SJSA1 (cell line): Measurements from ENCODE around the gene MYT1. TPM values are rescaled to one million over a fixed set of nuclear protein-coding genes. Genes with fewer than 3 reads are reported as not detected.

Experiments
- DNase-seq, 2 experiments: peaks; one replicate each; pipeline ENCODE4 v3.0.0-alpha.2; 2015 to 2020; ENCODE audit warnings: low spot score in 2 of 2, low read depth in 1 of 2
- H3K27ac ChIP-seq: fragments of 250-450 bp; sonication (Bioruptor Pico); 2 replicates; pipeline ENCODE4 v1.5.1; 2020; ENCODE audit warnings: mild to moderate bottlenecking, moderate library complexity
- H3K27me3 ChIP-seq: fragments of 250-450 bp; sonication (Bioruptor Pico); replicated peaks from 2 replicates; pipeline ENCODE4 v1.5.1; 2020; ENCODE audit warnings: mild to moderate bottlenecking, moderate library complexity
- H3K36me3 ChIP-seq: fragments of 250-450 bp; sonication (Bioruptor Pico); 2 replicates; pipeline ENCODE4 v1.5.1; 2020; ENCODE audit warnings: mild to moderate bottlenecking
- H3K4me1 ChIP-seq: fragments of 250-450 bp; sonication (Bioruptor Pico); replicated peaks from 2 replicates; pipeline ENCODE4 v1.6.1; 2021; ENCODE audit warnings: mild to moderate bottlenecking
- H3K4me3 ChIP-seq: fragments of 250-450 bp; sonication (Bioruptor Pico); 2 replicates; pipeline ENCODE4 v1.5.1; 2020; ENCODE audit warnings: mild to moderate bottlenecking
- H3K9me3 ChIP-seq: fragments of 250-450 bp; sonication (Bioruptor Pico); replicated peaks from 2 replicates; pipeline ENCODE4 v1.5.1; 2020; ENCODE audit warnings: mild to moderate bottlenecking
- total RNA-seq: library from RNA; depleted of rRNA; stranded (reverse); fragments of >200 nt; shearing (Covaris generic); gene quantifications from 2 replicates; pipeline ENCODE4 v1.2.3, GENCODE V29; 2014

Gene MYT1
- total RNA-seq, 1 experiment from 2014 or later = not detected

GRCh38 chr20:64162239-64162910, 1.9 kb upstream of the MYT1 start:
- no peak overlapping the region for H3K27ac ChIP-seq
- peaks cover 46% of the 10 kb centered on the region for H3K27me3 ChIP-seq
- no peaks in the 10 kb centered on the region for H3K9me3 ChIP-seq
- H3K4me1 ChIP-seq = no peaks in the 10 kb centered on the region
- no peaks in the 10 kb centered on the region for H3K36me3 ChIP-seq
- no peak overlapping the region for H3K4me3 ChIP-seq
- no peak for DNase-seq

- Histone ChIP-seq H3K36me3 (no peaks in the 10 kb centered on the region), H3K27ac (no peak overlapping the region), H3K4me3 (no peak overlapping the region), H3K27me3 (peaks cover 57% of the 10 kb centered on the region), H3K9me3 (no peaks in the 10 kb centered on the region), H3K4me1 (no peaks in the 10 kb centered on the region)
- DNase-seq = no peak
Measured at GRCh38 chr20:64163776-64164122, 503 bp upstream of the MYT1 start.

GRCh38 chr20:64165866-64166600, 1.8 kb downstream of the MYT1 start:
- Histone ChIP-seq H3K27ac (no peak overlapping the region), H3K9me3 (no peaks in the 10 kb centered on the region), H3K36me3 (no peaks in the 10 kb centered on the region), H3K4me3 (no peak overlapping the region), H3K4me1 (no peaks in the 10 kb centered on the region), H3K27me3 (peaks cover 61% of the 10 kb centered on the region)
- no peak for DNase-seq

- Histone ChIP-seq H3K36me3 (no peaks in the 10 kb centered on the region), H3K27ac (no peak overlapping the region), H3K27me3 (peaks cover 53% of the 10 kb centered on the region), H3K4me1 (no peaks in the 10 kb centered on the region), H3K4me3 (no peak overlapping the region), H3K9me3 (no peaks in the 10 kb centered on the region)
- no peak for DNase-seq
Measured at GRCh38 chr20:64166721-64167615, 2.7 kb downstream of the MYT1 start.

- Histone ChIP-seq H3K36me3 (no peaks in the 10 kb centered on the region), H3K4me1 (no peaks in the 10 kb centered on the region), H3K27me3 (peaks cover 46% of the 10 kb centered on the region), H3K4me3 (no peak overlapping the region), H3K27ac (no peak overlapping the region), H3K9me3 (no peaks in the 10 kb centered on the region)
- no peak for DNase-seq
Measured at GRCh38 chr20:64167676-64168075, 3.4 kb downstream of the MYT1 start.

- no peak overlapping the region for H3K27ac ChIP-seq
- peaks cover 38% of the 10 kb centered on the region for H3K27me3 ChIP-seq
- no peaks in the 10 kb centered on the region for H3K36me3 ChIP-seq
- no peak for DNase-seq
- no peaks in the 10 kb centered on the region for H3K4me1 ChIP-seq
- no peaks in the 10 kb centered on the region for H3K9me3 ChIP-seq
- H3K4me3 ChIP-seq = no peak overlapping the region
Measured at GRCh38 chr20:64168381-64169090, 4.3 kb downstream of the MYT1 start.

- H3K4me1 ChIP-seq = no peaks in the 10 kb centered on the region
- no peak for DNase-seq
- no peaks in the 10 kb centered on the region for H3K9me3 ChIP-seq
- no peak overlapping the region for H3K27ac ChIP-seq
- peaks cover 32% of the 10 kb centered on the region for H3K27me3 ChIP-seq
- no peak overlapping the region for H3K4me3 ChIP-seq
- no peaks in the 10 kb centered on the region for H3K36me3 ChIP-seq
Measured at GRCh38 chr20:64169091-64169560, 4.9 kb downstream of the MYT1 start.

- Histone ChIP-seq H3K27ac (no peak overlapping the region), H3K4me3 (no peak overlapping the region), H3K4me1 (no peaks in the 10 kb centered on the region), H3K27me3 (peaks cover 31% of the 10 kb centered on the region), H3K36me3 (no peaks in the 10 kb centered on the region), H3K9me3 (no peaks in the 10 kb centered on the region)
- DNase-seq = no peak
Measured at GRCh38 chr20:64171211-64171610, 7.0 kb downstream of the MYT1 start.

GRCh38 chr20:64173116-64173515, 8.9 kb downstream of the MYT1 start:
- Histone ChIP-seq H3K4me3 (no peak overlapping the region), H3K36me3 (no peaks in the 10 kb centered on the region), H3K4me1 (no peaks in the 10 kb centered on the region), H3K27ac (no peak overlapping the region), H3K9me3 (no peaks in the 10 kb centered on the region), H3K27me3 (peaks cover 23% of the 10 kb centered on the region)
- DNase-seq = no peak

GRCh38 chr20:64176551-64176950, 12.3 kb downstream of the MYT1 start:
- Histone ChIP-seq H3K9me3 (0 out of 2 replicates have a peak, but pooled peaks cover 3% of the 10 kb centered on the region), H3K36me3 (no peaks in the 10 kb centered on the region), H3K27ac (no peak overlapping the region), H3K27me3 (peaks cover 5% of the 10 kb centered on the region), H3K4me1 (no peaks in the 10 kb centered on the region), H3K4me3 (no peak overlapping the region)
- DNase-seq = no peak

GRCh38 chr20:64176971-64177370, 12.7 kb downstream of the MYT1 start:
- Histone ChIP-seq H3K9me3 (0 out of 2 replicates have a peak, but pooled peaks cover 3% of the 10 kb centered on the region), H3K27ac (no peak overlapping the region), H3K36me3 (no peaks in the 10 kb centered on the region), H3K4me3 (no peak overlapping the region), H3K4me1 (no peaks in the 10 kb centered on the region), H3K27me3 (peaks cover 5% of the 10 kb centered on the region)
- DNase-seq = no peak

- Histone ChIP-seq H3K27ac (no peak overlapping the region), H3K4me3 (no peak overlapping the region), H3K9me3 (0 out of 2 replicates have a peak, but pooled peaks cover 3% of the 10 kb centered on the region), H3K36me3 (no peaks in the 10 kb centered on the region), H3K27me3 (peaks cover 5% of the 10 kb centered on the region), H3K4me1 (no peaks in the 10 kb centered on the region)
- DNase-seq = no peak
Measured at GRCh38 chr20:64177384-64177783, 13.1 kb downstream of the MYT1 start.

GRCh38 chr20:64177787-64178186, 13.5 kb downstream of the MYT1 start:
- peaks cover 3% of the 10 kb centered on the region; the same call in 1 of the 2 replicates for H3K9me3 ChIP-seq
- no peak overlapping the region for H3K4me3 ChIP-seq
- DNase-seq = no peak

More at GRCh38 chr20:64177787-64178186, 13.5 kb downstream of the MYT1 start:
- no peaks in the 10 kb centered on the region for H3K4me1 ChIP-seq
- no peak overlapping the region for H3K27ac ChIP-seq
- H3K36me3 ChIP-seq = no peaks in the 10 kb centered on the region
- H3K27me3 ChIP-seq = peaks cover 8% of the 10 kb centered on the region
